ENCODE results near the gene PICALM. TPM values are rescaled to one million over a fixed set of nuclear protein-coding genes. Genes with fewer than 3 reads are reported as not detected.
A peak's percentile ranks its signal among the peaks of the same experiment; 100 is the strongest.

PICALM gene
- total and polyA plus RNA-seq, 3 experiments from 2014 or later = 25.6 to 103 (median 95.2) TPM

DNA sequence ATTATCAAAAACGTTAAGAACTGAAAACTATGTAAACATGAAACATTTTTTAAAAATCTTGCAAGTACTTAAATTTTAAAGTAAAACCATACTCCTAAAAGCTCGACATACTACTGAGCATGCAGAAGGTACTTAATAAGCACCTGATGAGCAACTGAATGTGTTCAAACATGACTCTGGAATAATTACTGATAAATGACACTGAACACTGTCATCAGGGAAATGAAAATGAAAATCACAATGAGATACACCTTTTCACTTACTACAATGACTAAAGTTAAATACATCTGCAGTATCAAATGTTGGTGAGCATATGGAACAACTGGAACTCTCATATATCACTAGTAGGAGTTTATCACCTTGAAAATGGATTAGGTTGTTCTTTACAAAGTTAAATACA is 65.2 kb downstream of the PICALM start:
- Histone ChIP-seq H3K4me1 (ENCODE audit: insufficient read depth, low read length) (no peaks in the 10 kb centered on the region), H3K9me3 (ENCODE audit: low read length) (no peaks in the 10 kb centered on the region), H3K4me3 (ENCODE audit: low read length) (no peak overlapping the region), H3K27me3 (ENCODE audit: insufficient read depth, low read length, poor library complexity, severe bottlenecking) (no peaks in the 10 kb centered on the region), H3K27ac (ENCODE audit: low read depth, low read length) (no peak overlapping the region), H3K36me3 (ENCODE audit: insufficient read depth, low read length) (peaks cover 62% of the 10 kb centered on the region)
- no peak overlapping the region for H3K27ac Mint-ChIP-seq
- H3K9me3 Mint-ChIP-seq = no peaks in the 10 kb centered on the region
- H3K4me1 Mint-ChIP-seq = peaks cover 6 to 23% (median 14%) of the 10 kb centered on the region in 3 donors
- H3K27me3 Mint-ChIP-seq = no peaks in the 10 kb centered on the region
- DNase-seq = no peak
- H3K36me3 Mint-ChIP-seq = peaks cover 4 to 90% (median 14%) of the 10 kb centered on the region in 3 donors
- no peak overlapping the region for H3K4me3 Mint-ChIP-seq
- POLR2A ChIA-PET = no interaction called here
- CTCF ChIA-PET = no interaction called here

DNA sequence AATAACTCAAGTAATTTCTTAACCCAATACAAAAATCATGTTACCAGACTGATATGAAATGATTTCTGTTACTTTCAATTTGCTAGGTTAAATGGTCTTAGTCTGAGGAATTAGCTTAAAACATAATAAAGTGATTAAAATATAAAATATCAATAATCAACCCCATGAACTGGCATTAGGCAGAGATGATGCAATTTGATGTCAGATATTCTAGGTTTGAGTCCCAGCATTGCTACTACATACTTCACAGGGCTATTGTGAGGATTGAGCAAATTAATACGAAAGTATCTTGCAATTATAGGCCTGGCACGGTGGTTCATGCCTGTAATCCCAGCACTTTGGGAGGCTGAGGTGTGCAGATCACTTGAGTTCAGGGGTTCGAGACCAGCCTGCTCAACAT is 66.5 kb downstream of the PICALM start:
- ChIA-PET CTCF (no interaction called here), POLR2A (no interaction called here)
- no peak for DNase-seq
- H3K27ac ChIP-seq (ENCODE audit: low read depth, low read length) = no peak overlapping the region
- H3K36me3 ChIP-seq (ENCODE audit: insufficient read depth, low read length) = peaks cover 62% of the 10 kb centered on the region
- Mint-ChIP-seq H3K4me3 (no peak overlapping the region), H3K27me3 (no peaks in the 10 kb centered on the region), H3K36me3 (peaks cover 4 to 89% (median 12%) of the 10 kb centered on the region in 3 donors), H3K4me1 (peaks cover 2 to 17% (median 14%) of the 10 kb centered on the region in 3 donors), H3K27ac (peak overlapping the region in 1 of 8 donors; percentile 72), H3K9me3 (no peaks in the 10 kb centered on the region)
- H3K4me3 ChIP-seq (ENCODE audit: low read length) = no peak overlapping the region
- H3K9me3 ChIP-seq (ENCODE audit: low read length) = no peaks in the 10 kb centered on the region
- H3K27me3 ChIP-seq (ENCODE audit: insufficient read depth, low read length, poor library complexity, severe bottlenecking) = no peaks in the 10 kb centered on the region
- no peaks in the 10 kb centered on the region for H3K4me1 ChIP-seq (ENCODE audit: insufficient read depth, low read length)

DNA sequence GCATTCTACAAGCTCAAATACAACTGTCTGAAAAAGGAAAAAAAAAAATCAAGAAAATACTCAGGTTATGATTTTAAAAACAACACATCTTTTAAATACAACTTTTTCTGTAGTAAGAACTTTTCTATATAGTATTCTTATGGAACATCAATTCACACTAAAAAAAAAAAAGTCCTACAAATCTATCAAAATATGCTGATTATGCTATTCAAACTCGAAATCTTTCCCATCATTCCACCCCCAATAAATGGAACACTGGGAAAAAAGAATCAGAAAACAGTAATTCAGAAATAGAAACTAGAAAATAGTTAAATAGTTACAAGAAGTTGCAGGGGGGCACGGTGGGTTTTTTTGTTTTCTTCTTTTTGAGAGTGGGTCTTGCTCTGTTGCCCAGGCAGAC is 77.4 kb downstream of the PICALM start:
- Histone ChIP-seq H3K4me3 (ENCODE audit: low read length) (no peak overlapping the region), H3K36me3 (ENCODE audit: insufficient read depth, low read length) (peaks cover 23% of the 10 kb centered on the region), H3K27me3 (ENCODE audit: insufficient read depth, low read length, poor library complexity, severe bottlenecking) (no peaks in the 10 kb centered on the region), H3K9me3 (ENCODE audit: low read length) (no peaks in the 10 kb centered on the region), H3K4me1 (ENCODE audit: insufficient read depth, low read length) (no peaks in the 10 kb centered on the region), H3K27ac (ENCODE audit: low read depth, low read length) (no peak overlapping the region)
- H3K9me3 Mint-ChIP-seq = no peaks in the 10 kb centered on the region
- H3K27me3 Mint-ChIP-seq = no peaks in the 10 kb centered on the region
- ChIA-PET CTCF (no interaction called here), POLR2A (interaction anchor here (0.6 kb wide), 2 partner anchors 253 to 302 kb away, joined by 3 to 9 read pairs; no protein-coding TSS in a partner anchor)
- DNase-seq = no peak
- H3K4me1 Mint-ChIP-seq = peaks cover 32 to 47% (median 43%) of the 10 kb centered on the region in 3 donors
- H3K36me3 Mint-ChIP-seq = peaks cover 0 to 83% (median 8%) of the 10 kb centered on the region in 3 donors
- H3K4me3 Mint-ChIP-seq = no peak overlapping the region
- H3K27ac Mint-ChIP-seq = peak overlapping the region in 3 of 8 donors; percentile 47 to 60 (median 56)

- Histone ChIP-seq H3K4me3 (ENCODE audit: low read length) (no peak overlapping the region), H3K9me3 (ENCODE audit: low read length) (no peaks in the 10 kb centered on the region), H3K27me3 (ENCODE audit: insufficient read depth, low read length, poor library complexity, severe bottlenecking) (no peaks in the 10 kb centered on the region), H3K36me3 (ENCODE audit: insufficient read depth, low read length) (peaks cover 23% of the 10 kb centered on the region), H3K27ac (ENCODE audit: low read depth, low read length) (no peak overlapping the region), H3K4me1 (ENCODE audit: insufficient read depth, low read length) (no peaks in the 10 kb centered on the region)
- no peaks in the 10 kb centered on the region for H3K27me3 Mint-ChIP-seq
- peak overlapping the region in 2 of 8 donors; percentile 72 to 97 for H3K27ac Mint-ChIP-seq
- ChIA-PET POLR2A (interaction anchor here (0.6 kb wide), 1 partner anchor 15 kb away, joined by 5 read pairs; no protein-coding TSS in a partner anchor), CTCF (interaction anchor here (2.0 kb wide), 1 partner anchor 136 kb away, joined by 6 read pairs; no protein-coding TSS in a partner anchor)
- H3K4me3 Mint-ChIP-seq = no peak overlapping the region
- peaks cover 0 to 82% (median 8%) of the 10 kb centered on the region in 3 donors for H3K36me3 Mint-ChIP-seq
- no peaks in the 10 kb centered on the region for H3K9me3 Mint-ChIP-seq
- peaks cover 39 to 51% (median 47%) of the 10 kb centered on the region in 3 donors for H3K4me1 Mint-ChIP-seq
- DNase-seq = no peak
Observed at GRCh38 chr11:85989746-85990145, 79.1 kb downstream of the PICALM start.

GRCh38 chr11:85988780-85989179 is 80.1 kb downstream of the PICALM start:
- Histone ChIP-seq H3K4me1 (ENCODE audit: insufficient read depth, low read length) (no peaks in the 10 kb centered on the region), H3K27ac (ENCODE audit: low read depth, low read length) (no peak overlapping the region), H3K9me3 (ENCODE audit: low read length) (no peaks in the 10 kb centered on the region), H3K4me3 (ENCODE audit: low read length) (no peak overlapping the region), H3K27me3 (ENCODE audit: insufficient read depth, low read length, poor library complexity, severe bottlenecking) (no peaks in the 10 kb centered on the region), H3K36me3 (ENCODE audit: insufficient read depth, low read length) (peaks cover 22% of the 10 kb centered on the region)
- ChIA-PET POLR2A (interaction anchor here (0.7 kb wide), 1 partner anchor 200 kb away, joined by 5 read pairs; no protein-coding TSS in a partner anchor), CTCF (interaction anchor here (0.6 to 2.0 kb wide), 3 partner anchors 135 to 303 kb away, joined by 3 to 6 read pairs (median 4); no protein-coding TSS in a partner anchor)
- Mint-ChIP-seq H3K36me3 (peaks cover 0 to 82% (median 8%) of the 10 kb centered on the region in 3 donors), H3K27me3 (no peaks in the 10 kb centered on the region), H3K4me3 (peak overlapping the region in 1 of 7 donors; percentile 45), H3K9me3 (no peaks in the 10 kb centered on the region), H3K4me1 (peaks cover 42 to 56% (median 55%) of the 10 kb centered on the region in 3 donors), H3K27ac (peak overlapping the region in 6 of 8 donors; percentile 23 to 97 (median 59))
- no peak for DNase-seq

GRCh38 chr11:85977751-85978160 is 91.1 kb downstream of the PICALM start:
- no peak overlapping the region for H3K27ac ChIP-seq (ENCODE audit: low read depth, low read length)
- Mint-ChIP-seq H3K27me3 (no peaks in the 10 kb centered on the region), H3K27ac (peak overlapping the region in 4 of 8 donors; percentile 8 to 72 (median 19)), H3K4me3 (no peak overlapping the region), H3K36me3 (peaks cover 0 to 84% (median 19%) of the 10 kb centered on the region in 3 donors), H3K9me3 (no peaks in the 10 kb centered on the region), H3K4me1 (peaks cover 12 to 31% (median 28%) of the 10 kb centered on the region in 3 donors)
- no peak overlapping the region for H3K4me3 ChIP-seq (ENCODE audit: low read length)
- no peaks in the 10 kb centered on the region for H3K4me1 ChIP-seq (ENCODE audit: insufficient read depth, low read length)
- no peak for DNase-seq
- ChIA-PET POLR2A (no interaction called here), CTCF (no interaction called here)
- no peaks in the 10 kb centered on the region for H3K9me3 ChIP-seq (ENCODE audit: low read length)
- H3K27me3 ChIP-seq (ENCODE audit: insufficient read depth, low read length, poor library complexity, severe bottlenecking) = no peaks in the 10 kb centered on the region
- H3K36me3 ChIP-seq (ENCODE audit: insufficient read depth, low read length) = peaks cover 43% of the 10 kb centered on the region

DNA sequence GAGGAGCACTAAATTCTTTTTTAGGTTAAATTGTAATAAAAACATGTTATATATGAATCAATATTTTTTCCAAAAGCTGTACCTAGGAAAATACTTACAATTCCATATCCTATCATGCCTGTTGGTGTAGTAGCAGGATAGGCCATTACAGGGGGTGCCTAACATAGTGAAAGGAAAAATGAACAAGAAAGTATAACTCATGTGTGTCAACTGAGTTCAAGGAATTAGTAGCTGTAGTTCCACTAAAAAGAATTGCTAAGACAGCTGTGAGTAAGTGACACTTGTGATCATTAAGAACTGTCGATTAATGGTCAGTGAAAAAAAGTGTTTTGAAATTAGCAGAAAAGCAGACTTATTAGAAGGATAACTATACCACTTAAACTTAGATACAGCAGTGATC is 92.4 kb downstream of the PICALM start:
- Histone ChIP-seq H3K4me3 (ENCODE audit: low read length) (no peak overlapping the region), H3K4me1 (ENCODE audit: insufficient read depth, low read length) (no peaks in the 10 kb centered on the region), H3K27me3 (ENCODE audit: insufficient read depth, low read length, poor library complexity, severe bottlenecking) (no peaks in the 10 kb centered on the region), H3K27ac (ENCODE audit: low read depth, low read length) (no peak overlapping the region), H3K9me3 (ENCODE audit: low read length) (no peaks in the 10 kb centered on the region), H3K36me3 (ENCODE audit: insufficient read depth, low read length) (peaks cover 44% of the 10 kb centered on the region)
- Mint-ChIP-seq H3K36me3 (peaks cover 0 to 86% (median 17%) of the 10 kb centered on the region in 3 donors), H3K4me3 (no peak overlapping the region), H3K27ac (peak overlapping the region in 3 of 8 donors; percentile 5 to 59 (median 17)), H3K9me3 (no peaks in the 10 kb centered on the region), H3K27me3 (no peaks in the 10 kb centered on the region), H3K4me1 (peaks cover 10 to 31% (median 28%) of the 10 kb centered on the region in 3 donors)
- ChIA-PET CTCF (interaction anchor here (1.0 kb wide), 1 partner anchor 29 kb away, joined by 3 read pairs; no protein-coding TSS in a partner anchor), POLR2A (no interaction called here)
- no peak for DNase-seq

DNA sequence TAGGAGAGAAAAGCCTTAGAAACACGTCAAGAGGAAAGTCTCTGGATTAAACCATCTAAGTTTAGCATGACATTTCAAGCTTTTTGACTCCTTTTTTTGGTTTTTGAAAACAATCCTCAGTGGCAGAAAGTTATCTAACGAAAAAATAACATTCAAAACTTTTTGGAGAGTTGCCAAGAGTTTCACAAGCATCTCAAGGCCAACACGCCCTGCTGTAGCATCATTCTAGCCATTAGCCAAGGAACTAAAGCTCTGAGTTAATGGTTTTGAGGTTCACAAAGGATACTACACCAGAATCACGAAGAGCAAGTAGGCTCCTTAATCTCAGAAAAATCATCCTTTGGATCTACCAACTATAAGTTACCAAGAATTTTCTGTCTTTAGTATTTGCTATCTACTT is 94.8 kb downstream of the PICALM start:
- H3K27ac Mint-ChIP-seq = no peak overlapping the region
- no peaks in the 10 kb centered on the region for H3K9me3 Mint-ChIP-seq
- no peak for DNase-seq
- Histone ChIP-seq H3K36me3 (ENCODE audit: insufficient read depth, low read length) (peaks cover 39% of the 10 kb centered on the region), H3K4me1 (ENCODE audit: insufficient read depth, low read length) (no peaks in the 10 kb centered on the region), H3K27me3 (ENCODE audit: insufficient read depth, low read length, poor library complexity, severe bottlenecking) (no peaks in the 10 kb centered on the region), H3K4me3 (ENCODE audit: low read length) (no peak overlapping the region), H3K27ac (ENCODE audit: low read depth, low read length) (no peak overlapping the region), H3K9me3 (ENCODE audit: low read length) (no peaks in the 10 kb centered on the region)
- H3K4me3 Mint-ChIP-seq = no peak overlapping the region
- H3K27me3 Mint-ChIP-seq = no peaks in the 10 kb centered on the region
- ChIA-PET POLR2A (no interaction called here), CTCF (no interaction called here)
- H3K36me3 Mint-ChIP-seq = peaks cover 3 to 85% (median 27%) of the 10 kb centered on the region in 3 donors
- H3K4me1 Mint-ChIP-seq = peaks cover 16 to 49% (median 47%) of the 10 kb centered on the region in 3 donors
